HL-60 (cell line): ENCODE results near the gene GIPC3.

ENCODE experiments used
- DNase-seq, 2 experiments: peaks; one replicate each; pipeline ENCODE4 v3.0.0-alpha.2; 2010 to 2020; ENCODE audit warnings: low read depth in 1 of 2, low spot score in 1 of 2
- H3K27ac ChIP-seq: fragments of 250-450 bp; sonication (Bioruptor Pico); replicated peaks from 2 replicates; pipeline ENCODE4 v1.5.1; 2020; ENCODE audit warnings: mild to moderate bottlenecking, moderate library complexity
- H3K27me3 ChIP-seq: fragments of 250-450 bp; sonication (Bioruptor Pico); 2 replicates; pipeline ENCODE4 v1.5.1; 2021; ENCODE audit warnings: mild to moderate bottlenecking, moderate library complexity; ENCODE audit not compliant: insufficient read depth, poor library complexity, severe bottlenecking
- H3K4me3 ChIP-seq: replicated peaks from 2 replicates; pipeline ENCODE4 v1.5.1; 2011; ENCODE audit warnings: mild to moderate bottlenecking, control low read depth, low read length; ENCODE audit not compliant: insufficient read depth
- GABPA ChIP-seq: IDR thresholded peaks from 2 replicates; pipeline ENCODE4 v1.6.1; 2012; ENCODE audit warnings: low read depth
- POLR2AphosphoS5 ChIP-seq: IDR thresholded peaks from 2 replicates; pipeline ENCODE4 v1.6.1; 2012; ENCODE audit warnings: low read depth
- REST ChIP-seq: IDR thresholded peaks from 2 replicates; pipeline ENCODE4 v1.6.1; 2012; ENCODE audit warnings: low read depth; ENCODE audit not compliant: insufficient replicate concordance
- SPI1 ChIP-seq: IDR thresholded peaks from 2 replicates; pipeline ENCODE4 v1.6.1; 2012; ENCODE audit warnings: low read depth, mild to moderate bottlenecking, borderline replicate concordance
- TF ChIP-seq, protein P1 (sequence below): IDR thresholded peaks from one replicate; pipeline ENCODE4 v1.5.1; 2011; ENCODE audit warnings: low read length, control low read depth, inconsistent platforms; ENCODE audit not compliant: insufficient read depth

Gene GIPC3

DNA sequence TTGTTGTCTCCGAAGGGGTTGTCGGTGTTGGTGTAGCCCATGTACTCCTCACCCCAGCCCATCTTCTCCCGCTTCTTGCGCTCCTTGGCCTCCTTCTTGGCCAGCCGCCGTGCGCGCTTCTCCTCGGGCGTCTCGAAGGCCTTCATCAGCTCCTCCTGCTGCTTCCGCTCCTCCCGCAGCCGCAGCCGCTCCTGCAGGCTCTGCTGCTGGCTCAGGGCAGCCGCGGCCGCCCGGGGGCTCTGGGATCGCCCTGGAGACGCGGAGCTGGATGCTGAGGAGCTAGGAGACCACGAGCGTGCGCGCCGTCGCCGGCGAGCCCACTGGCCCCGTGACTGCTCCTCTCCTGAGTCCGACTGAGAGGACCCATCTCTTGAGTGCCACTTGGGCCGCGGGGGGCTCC lies 38.4 kb downstream of the GIPC3 start:
- Histone ChIP-seq H3K4me3 (no peak overlapping the region), H3K27ac (no peak overlapping the region), H3K27me3 (no peaks in the 10 kb centered on the region)
- TF ChIP-seq, protein P1, sequence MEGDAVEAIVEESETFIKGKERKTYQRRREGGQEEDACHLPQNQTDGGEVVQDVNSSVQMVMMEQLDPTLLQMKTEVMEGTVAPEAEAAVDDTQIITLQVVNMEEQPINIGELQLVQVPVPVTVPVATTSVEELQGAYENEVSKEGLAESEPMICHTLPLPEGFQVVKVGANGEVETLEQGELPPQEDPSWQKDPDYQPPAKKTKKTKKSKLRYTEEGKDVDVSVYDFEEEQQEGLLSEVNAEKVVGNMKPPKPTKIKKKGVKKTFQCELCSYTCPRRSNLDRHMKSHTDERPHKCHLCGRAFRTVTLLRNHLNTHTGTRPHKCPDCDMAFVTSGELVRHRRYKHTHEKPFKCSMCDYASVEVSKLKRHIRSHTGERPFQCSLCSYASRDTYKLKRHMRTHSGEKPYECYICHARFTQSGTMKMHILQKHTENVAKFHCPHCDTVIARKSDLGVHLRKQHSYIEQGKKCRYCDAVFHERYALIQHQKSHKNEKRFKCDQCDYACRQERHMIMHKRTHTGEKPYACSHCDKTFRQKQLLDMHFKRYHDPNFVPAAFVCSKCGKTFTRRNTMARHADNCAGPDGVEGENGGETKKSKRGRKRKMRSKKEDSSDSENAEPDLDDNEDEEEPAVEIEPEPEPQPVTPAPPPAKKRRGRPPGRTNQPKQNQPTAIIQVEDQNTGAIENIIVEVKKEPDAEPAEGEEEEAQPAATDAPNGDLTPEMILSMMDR, result no peak
- no peak for TF ChIP-seq REST
- TF ChIP-seq SPI1, result no peak
- TF ChIP-seq GABPA, result no peak
- TF ChIP-seq POLR2AphosphoS5, result no peak
- DNase-seq, result no peak

DNA sequence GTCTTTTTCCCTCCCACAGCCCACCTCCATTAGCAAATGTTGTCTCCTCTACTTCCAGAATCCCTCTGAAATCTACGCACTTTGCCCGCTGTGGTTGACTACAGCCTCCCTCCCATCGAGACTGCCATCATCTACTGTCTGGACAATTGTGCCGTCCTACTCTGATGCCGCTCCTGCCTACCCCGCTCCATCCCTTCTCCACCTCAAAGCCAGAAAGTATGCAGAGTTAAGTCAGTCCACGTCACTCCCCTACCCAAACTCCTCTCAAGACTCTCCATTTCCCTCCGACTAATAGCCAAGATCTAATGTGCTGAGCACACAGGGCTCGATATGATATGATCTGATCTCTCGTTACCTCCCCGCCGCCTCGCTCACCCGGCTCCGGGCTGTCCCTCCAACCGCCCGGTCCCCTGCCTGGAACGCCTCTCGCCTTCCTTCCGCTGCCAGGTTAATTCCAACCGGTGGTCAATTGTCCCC lies 40.8 kb downstream of the GIPC3 start:
- no peak for DNase-seq
- H3K4me3 ChIP-seq, result peak overlapping the region; percentile 99
- H3K27ac ChIP-seq, result peak overlapping the region; percentile 97
- no peak for TF ChIP-seq SPI1
- no peak for TF ChIP-seq POLR2AphosphoS5
- TF ChIP-seq, protein P1, result no peak
- no peak for TF ChIP-seq GABPA
- TF ChIP-seq REST, result no peak
- no peaks in the 10 kb centered on the region for H3K27me3 ChIP-seq

DNA sequence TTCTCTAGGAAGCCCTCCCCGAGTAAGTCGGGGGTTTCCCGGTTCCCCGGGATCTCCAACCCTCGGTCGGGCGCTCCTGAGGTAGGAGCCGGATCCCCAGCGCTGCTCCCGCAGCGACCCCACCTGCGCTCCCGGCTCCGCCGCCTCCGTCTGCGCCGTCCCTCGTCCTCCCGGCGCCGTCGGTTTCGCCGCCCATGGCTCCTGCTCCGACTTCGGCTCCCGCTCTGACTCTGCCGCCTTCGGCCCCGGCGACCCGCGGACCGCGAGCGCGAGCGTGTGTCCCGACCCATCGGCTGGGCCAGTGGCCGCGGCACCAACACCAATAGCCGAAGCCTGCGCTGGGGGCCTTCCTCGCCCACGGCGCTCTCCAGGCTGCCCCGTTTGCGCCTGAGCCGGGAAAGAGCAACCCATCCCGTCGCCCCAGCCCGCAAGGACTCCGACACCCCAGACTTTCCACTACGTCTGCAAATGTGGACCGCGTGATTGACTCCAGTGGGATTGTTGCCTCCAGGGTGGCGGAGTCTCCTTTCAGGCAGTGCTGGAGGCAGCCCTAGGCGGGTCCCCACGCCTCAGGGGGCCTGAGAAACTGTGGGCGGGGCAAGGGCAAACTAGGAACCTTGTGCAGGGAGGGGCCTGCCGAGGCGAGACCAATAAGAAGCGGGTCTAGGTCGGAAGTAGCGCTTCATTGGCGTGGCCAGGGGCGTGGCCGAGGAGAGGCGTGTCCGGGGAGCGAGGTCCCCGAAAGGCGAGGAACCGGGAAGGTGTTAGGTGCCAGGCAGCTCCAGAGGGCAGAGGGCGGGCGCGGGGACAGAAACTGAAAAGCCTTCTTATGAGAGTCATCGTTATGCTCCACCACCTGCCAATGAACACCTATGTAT lies 41.4 kb downstream of the GIPC3 start, which contains the start of gene CACTIN:
CACTIN (minus strand) TSS at position 318 of the 878 bp plus-strand sequence; CDS start at position 290, 28 bp downstream.
- Histone ChIP-seq H3K4me3 (peak within 1 kb of the TSS; percentile 99), H3K27ac (peak within 1 kb of the TSS; percentile 97), H3K27me3 (no peaks in the 10 kb centered on the region)
- TF ChIP-seq, protein P1, result no peak
- TF ChIP-seq POLR2AphosphoS5 (peak; percentile 73; the same call in 1 of the 2 replicates), REST (no peak), SPI1 (peak; percentile 13; the same call in 1 of the 2 replicates)
- DNase-seq, result peak; percentile 96 to 99
